Spinal cord (tissue), 10 donors: ENCODE measurements around the gene SERPINF2. TPM values are rescaled to one million over a fixed set of nuclear protein-coding genes. Genes with fewer than 3 reads are reported as not detected.

ENCODE experiments used
- DNase-seq, 6 donors: peaks; one replicate each; pipeline versions ENCODE4 v3.0.0 to v3.0.0-alpha.2; 2013 to 2015; ENCODE audit warnings: low spot score in 6 of 6, low read depth in 4 of 6
- H3K27ac ChIP-seq: one replicate; pipeline ENCODE4 v1.5.1; 2013; ENCODE audit warnings: low read depth, low read length, control low read depth
- H3K27me3 ChIP-seq: one replicate; pipeline ENCODE4 v1.6.1; 2013; ENCODE audit warnings: low read length; ENCODE audit not compliant: control insufficient read depth, insufficient read depth
- H3K36me3 ChIP-seq: one replicate; pipeline ENCODE4 v1.6.1; 2013; ENCODE audit warnings: low read length; ENCODE audit not compliant: control insufficient read depth, insufficient read depth
- H3K4me1 ChIP-seq: one replicate; pipeline ENCODE4 v1.6.1; 2013; ENCODE audit warnings: low read length; ENCODE audit not compliant: control insufficient read depth, insufficient read depth
- H3K4me3 ChIP-seq: one replicate; pipeline ENCODE4 v1.5.1; 2013; ENCODE audit warnings: low read depth, low read length, control low read depth
- H3K9me3 ChIP-seq: one replicate; pipeline ENCODE4 v1.6.1; 2013; ENCODE audit warnings: low read length; ENCODE audit not compliant: control insufficient read depth, insufficient read depth
- WGBS: methylation state at CpG from one replicate; pipeline ENCODE4 v1.1.5; 2013; ENCODE audit warnings: missing lambda C conversion rate; ENCODE audit not compliant: insufficient coverage; 5-methylcytosine and 5-hydroxymethylcytosine counted together
- polyA plus RNA-seq, 2 donors: library from polyadenylated mRNA; unstranded; fragments of 120-200 nt; gene quantifications; one replicate each; pipeline ENCODE4 v1.2.1, GENCODE V29; 2013; ENCODE audit not compliant: insufficient read length in 2 of 2
- total RNA-seq, 2 donors: library from RNA; depleted of rRNA in 1 of 2; stranded (reverse); fragments of 120-200 nt in 1 of 2; fragments of >200 nt in 1 of 2; gene quantifications; one replicate each; pipeline versions ENCODE4 v1.2.3 to v1.2.4, GENCODE V29; 2013 to 2014
- donor health status: healthy.

The SERPINF2 gene
- total and polyA plus RNA-seq, 4 donors, result 1.2 to 2.1 (median 1.9) TPM; not detected in 1

- Histone ChIP-seq H3K27ac (no peak overlapping the region), H3K36me3 (peaks cover 27% of the 10 kb centered on the region), H3K4me1 (peaks cover 26% of the 10 kb centered on the region), H3K9me3 (no peaks in the 10 kb centered on the region), H3K27me3 (peaks cover 21% of the 10 kb centered on the region), H3K4me3 (no peak overlapping the region)
- WGBS, result 10% methylated on average over 3 of the region's 16 CpGs
- DNase-seq, result no peak
Observed at GRCh38 chr17:1709403-1709951, 33.2 kb upstream of the SERPINF2 start.

GRCh38 chr17:1709971-1710806 is 32.5 kb upstream of the SERPINF2 start, which contains the start of gene TLCD2:
TSS of gene TLCD2 (minus strand) at chr17:1710377. CDS start at chr17:1710242, 135 bp downstream.
- Histone ChIP-seq H3K4me1 (peaks cover 33% of the 10 kb centered on the region), H3K9me3 (no peaks in the 10 kb centered on the region), H3K27ac (peak within 1 kb of the TSS; percentile 52), H3K4me3 (peak within 1 kb of the TSS; percentile 49), H3K36me3 (peaks cover 27% of the 10 kb centered on the region), H3K27me3 (peaks cover 21% of the 10 kb centered on the region)
- DNase-seq, result peak in 1 of 6 donors; percentile 66
- WGBS, result 1% methylated on average over 83 of the region's 83 CpGs

GRCh38 chr17:1710807-1711553 is 31.7 kb upstream of the SERPINF2 start:
- Histone ChIP-seq H3K36me3 (peaks cover 27% of the 10 kb centered on the region), H3K27ac (peak overlapping the region; percentile 52), H3K27me3 (peaks cover 21% of the 10 kb centered on the region), H3K4me1 (peaks cover 38% of the 10 kb centered on the region), H3K9me3 (no peaks in the 10 kb centered on the region), H3K4me3 (peak overlapping the region; percentile 49)
- DNase-seq, result no peak
- WGBS, result 21% methylated on average over 5 of the region's 14 CpGs

- Histone ChIP-seq H3K27ac (no peak overlapping the region), H3K4me3 (no peak overlapping the region), H3K9me3 (no peaks in the 10 kb centered on the region), H3K27me3 (peaks cover 21% of the 10 kb centered on the region), H3K36me3 (peaks cover 27% of the 10 kb centered on the region), H3K4me1 (peaks cover 42% of the 10 kb centered on the region)
- WGBS, result no CpG with 5 or more reads among the region's 4 CpGs
- no peak for DNase-seq
Observed at GRCh38 chr17:1711804-1712203, 30.9 kb upstream of the SERPINF2 start.

GRCh38 chr17:1712271-1712670 is 30.4 kb upstream of the SERPINF2 start:
- no peak overlapping the region for H3K4me3 ChIP-seq
- WGBS, result 90% methylated on average over 7 of the region's 8 CpGs

GRCh38 chr17:1713160-1713877 is 29.4 kb upstream of the SERPINF2 start:
- Histone ChIP-seq H3K36me3 (peaks cover 22% of the 10 kb centered on the region), H3K4me1 (peaks cover 55% of the 10 kb centered on the region), H3K4me3 (no peak overlapping the region), H3K27ac (peak overlapping the region; percentile 84), H3K9me3 (no peaks in the 10 kb centered on the region), H3K27me3 (peaks cover 14% of the 10 kb centered on the region)
- WGBS, result 54% methylated on average over 5 of the region's 10 CpGs
- DNase-seq, result no peak

More at GRCh38 chr17:1712271-1712670, 30.4 kb upstream of the SERPINF2 start:
- Histone ChIP-seq H3K27ac (no peak overlapping the region), H3K27me3 (peaks cover 21% of the 10 kb centered on the region), H3K36me3 (peaks cover 27% of the 10 kb centered on the region), H3K4me1 (peaks cover 45% of the 10 kb centered on the region), H3K9me3 (no peaks in the 10 kb centered on the region)
- DNase-seq, result no peak

- Histone ChIP-seq H3K4me3 (peak overlapping the region; percentile 80), H3K9me3 (no peaks in the 10 kb centered on the region), H3K4me1 (peaks cover 57% of the 10 kb centered on the region), H3K27me3 (peaks cover 10% of the 10 kb centered on the region), H3K27ac (peak overlapping the region; percentile 84), H3K36me3 (peaks cover 22% of the 10 kb centered on the region)
- 13% methylated on average over 9 of the region's 11 CpGs for WGBS
- DNase-seq, result peak in 1 of 6 donors; percentile 57
Observed at GRCh38 chr17:1713878-1714426, 28.7 kb upstream of the SERPINF2 start.

- Histone ChIP-seq H3K36me3 (peaks cover 22% of the 10 kb centered on the region), H3K27me3 (peaks cover 7% of the 10 kb centered on the region), H3K9me3 (no peaks in the 10 kb centered on the region), H3K4me3 (peak overlapping the region; percentile 80), H3K27ac (peak overlapping the region; percentile 93), H3K4me1 (peaks cover 53% of the 10 kb centered on the region)
- WGBS, result 5% methylated on average over 19 of the region's 19 CpGs
- DNase-seq, result peak in 2 of 6 donors; percentile 46 to 91
Observed at GRCh38 chr17:1714427-1714979, 28.2 kb upstream of the SERPINF2 start.
